Left lung (tissue), 10 donors: ENCODE results near the gene LNP1. TPM values are rescaled to one million over a fixed set of nuclear protein-coding genes. Genes with fewer than 3 reads are reported as not detected.

Source experiments
- ATAC-seq: fragments of 200-7000 bp; cut with Tn5 transposase; one replicate; pipeline ENCODE4 v1.9.1; 2020; ENCODE audit warnings: moderate library complexity
- DNase-seq, 4 donors: peaks; one replicate each; pipeline ENCODE4 v3.0.0-alpha.2; 2013 to 2020
- H3K27ac ChIP-seq, 2 donors: fragments of 200-600 bp; sonication (generic) in 1 of 2; one replicate each; pipeline versions ENCODE4 v1.5.0 to v1.8.0; 2020 to 2021
- H3K27me3 ChIP-seq, 2 donors: fragments of 200-600 bp; sonication (generic) in 1 of 2; one replicate each; pipeline versions ENCODE4 v1.5.0 to v1.8.0; 2020 to 2021
- H3K36me3 ChIP-seq, 2 donors: fragments of 200-600 bp; sonication (generic) in 1 of 2; one replicate each; pipeline versions ENCODE4 v1.5.0 to v1.8.0; 2020 to 2021
- H3K4me1 ChIP-seq, 2 donors: fragments of 200-600 bp; one replicate each; pipeline ENCODE4 v1.8.0; 2021
- H3K4me3 ChIP-seq, 2 donors: fragments of 200-600 bp; sonication (generic) in 1 of 2; one replicate each; pipeline versions ENCODE4 v1.5.0 to v1.8.0; 2020 to 2021; ENCODE audit warnings: mild to moderate bottlenecking in 1 of 2
- H3K9me3 ChIP-seq, 2 donors: fragments of 200-600 bp; sonication (generic) in 1 of 2; one replicate each; pipeline versions ENCODE4 v1.5.0 to v1.8.0; 2020 to 2021
- intact Hi-C, 2 donors: fragments of 100-400 bp; cut with DNase I; formaldehyde crosslinking; loops; one replicate each; pipeline versions ENCODE4 v1.11.2 to v1.14.2; 2022
- polyA plus RNA-seq, 6 donors: library from polyadenylated mRNA; unstranded; fragments of 120-200 nt; gene quantifications; one replicate each; pipeline ENCODE4 v1.2.1, GENCODE V29; 2013; ENCODE audit not compliant: insufficient read length in 6 of 6
- total RNA-seq, 2 donors: library from RNA; stranded (reverse); fragmentation: NEBNext Ultra II Directional; extraction: Animal tissue kit (Norgen Biotek cat#: 25700); gene quantifications; one replicate each; pipeline ENCODE4 v1.2.1, GENCODE V29; 2021
- TF ChIP-seq, protein P1 (sequence below), 2 donors: fragments of 200-600 bp; sonication (generic) in 1 of 2; IDR thresholded peaks; one replicate each; pipeline versions ENCODE4 v1.5.0 to v1.8.0; 2021; ENCODE audit warnings: antibody characterized with exemption in 2 of 2
- donor health status: DM: no; HTN: yes; CAD: no.
- donor health status: DM: no; HTN: no; CAD: no.

Gene LNP1
- total and polyA plus RNA-seq, 8 donors, result 1.4 to 13.0 (median 9.0) TPM

DNA sequence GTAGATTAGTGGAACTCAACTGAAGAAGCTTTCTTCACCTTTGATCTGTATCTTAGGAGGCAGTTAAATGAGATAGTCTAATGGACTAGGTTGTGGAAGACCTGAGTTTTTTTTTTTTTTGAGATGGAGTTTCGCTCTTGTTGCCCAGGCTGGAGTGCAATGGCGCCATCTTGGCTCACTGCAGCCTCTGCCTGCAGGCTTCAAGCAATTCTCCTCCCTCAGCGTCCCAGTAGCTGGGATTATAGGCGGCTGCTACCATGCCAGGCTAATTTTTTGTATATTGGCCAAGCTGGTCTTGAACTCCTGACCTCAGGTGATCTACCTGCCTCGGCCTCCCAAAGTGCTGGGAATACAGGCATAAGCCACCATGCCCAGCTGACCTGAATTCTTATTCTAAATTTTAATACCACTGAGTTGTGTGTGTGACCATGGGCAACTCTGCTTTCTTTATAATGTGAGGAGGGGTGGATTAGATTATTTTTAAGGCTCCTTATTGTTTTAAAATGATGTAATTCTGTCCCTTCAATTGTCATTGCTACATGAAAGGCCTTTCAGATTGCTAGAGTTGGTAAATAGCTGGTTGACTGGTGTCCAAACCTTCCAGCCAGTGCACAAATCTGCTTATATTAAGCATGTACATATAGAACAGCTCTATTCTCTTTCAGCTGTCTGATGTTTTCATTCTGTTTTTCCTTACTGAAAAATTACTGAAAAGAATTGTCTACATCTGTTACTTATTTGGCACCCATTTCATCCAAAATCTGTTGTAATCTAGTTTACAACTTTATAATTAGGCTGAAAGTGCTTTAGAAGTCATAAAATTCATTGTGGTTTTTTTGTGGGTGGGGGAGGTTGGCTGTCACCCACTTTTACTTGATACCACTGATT, 2.3 kb downstream of the LNP1 start:
- ATAC-seq, result no peak
- Histone ChIP-seq H3K36me3 (no peaks in the 10 kb centered on the region), H3K4me3 (peak overlapping the region in 1 of 2 donors; percentile 73)

DNA sequence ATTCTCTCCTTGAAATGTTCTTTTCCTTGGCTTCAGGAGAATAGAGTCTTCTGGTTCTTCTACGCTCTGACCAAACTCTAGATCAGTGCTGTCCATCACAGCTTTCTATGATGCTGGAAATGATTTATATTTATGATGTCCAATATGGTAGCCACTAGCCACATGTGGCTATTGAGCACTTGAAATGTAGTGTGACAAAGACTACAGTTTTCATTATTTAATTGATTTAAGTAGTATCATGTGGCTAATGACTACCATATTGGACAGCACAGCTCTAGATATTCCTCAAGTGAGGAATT, 2.9 kb downstream of the LNP1 start:
- peaks cover 0 to 12% of the 10 kb centered on the region in 2 donors for H3K9me3 ChIP-seq
- intact Hi-C loops, result no loop called here

More for the DNA sequence above, 2.3 kb downstream of the LNP1 start:
- no peak overlapping the region for H3K27ac ChIP-seq
- peak in 1 of 4 donors; percentile 29 for DNase-seq
- TF ChIP-seq, protein P1, sequence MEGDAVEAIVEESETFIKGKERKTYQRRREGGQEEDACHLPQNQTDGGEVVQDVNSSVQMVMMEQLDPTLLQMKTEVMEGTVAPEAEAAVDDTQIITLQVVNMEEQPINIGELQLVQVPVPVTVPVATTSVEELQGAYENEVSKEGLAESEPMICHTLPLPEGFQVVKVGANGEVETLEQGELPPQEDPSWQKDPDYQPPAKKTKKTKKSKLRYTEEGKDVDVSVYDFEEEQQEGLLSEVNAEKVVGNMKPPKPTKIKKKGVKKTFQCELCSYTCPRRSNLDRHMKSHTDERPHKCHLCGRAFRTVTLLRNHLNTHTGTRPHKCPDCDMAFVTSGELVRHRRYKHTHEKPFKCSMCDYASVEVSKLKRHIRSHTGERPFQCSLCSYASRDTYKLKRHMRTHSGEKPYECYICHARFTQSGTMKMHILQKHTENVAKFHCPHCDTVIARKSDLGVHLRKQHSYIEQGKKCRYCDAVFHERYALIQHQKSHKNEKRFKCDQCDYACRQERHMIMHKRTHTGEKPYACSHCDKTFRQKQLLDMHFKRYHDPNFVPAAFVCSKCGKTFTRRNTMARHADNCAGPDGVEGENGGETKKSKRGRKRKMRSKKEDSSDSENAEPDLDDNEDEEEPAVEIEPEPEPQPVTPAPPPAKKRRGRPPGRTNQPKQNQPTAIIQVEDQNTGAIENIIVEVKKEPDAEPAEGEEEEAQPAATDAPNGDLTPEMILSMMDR (IDR thresholded peaks at IDR 0.05), result no peak
- no peaks in the 10 kb centered on the region for H3K27me3 ChIP-seq
- peaks cover 13 to 28% of the 10 kb centered on the region in 2 donors for H3K4me1 ChIP-seq
- intact Hi-C loops, result no loop called here
- peaks cover 0 to 12% of the 10 kb centered on the region in 2 donors for H3K9me3 ChIP-seq

DNA sequence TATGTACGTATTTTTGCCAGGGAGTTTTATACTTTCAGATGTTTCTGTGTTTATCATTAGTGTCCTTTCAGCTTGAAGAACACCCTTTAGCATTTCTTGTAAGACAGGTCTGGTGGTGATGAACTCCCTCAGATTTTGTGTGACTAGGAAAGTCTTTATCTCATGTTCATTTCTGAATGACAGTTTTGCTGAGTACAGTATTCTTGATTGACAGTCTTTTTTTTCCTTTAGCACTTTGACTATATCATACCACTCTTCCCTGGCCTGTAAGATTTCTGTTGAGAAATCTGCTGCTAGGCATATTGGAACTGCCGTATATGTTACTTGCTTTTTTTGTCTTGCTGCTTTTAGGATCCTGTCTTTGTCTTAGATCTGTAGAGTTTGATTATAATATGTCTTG, 5.8 kb downstream of the LNP1 start:
- DNase-seq (no peak), ATAC-seq (no peak)

More for the DNA sequence above, 2.9 kb downstream of the LNP1 start:
- DNase-seq (no peak), ATAC-seq (no peak)
- Histone ChIP-seq H3K27ac (no peak overlapping the region), H3K36me3 (no peaks in the 10 kb centered on the region), H3K4me3 (no peak overlapping the region), H3K4me1 (peaks cover 7 to 23% of the 10 kb centered on the region in 2 donors), H3K27me3 (no peaks in the 10 kb centered on the region)
- TF ChIP-seq, protein P1 (IDR thresholded peaks at IDR 0.05), result no peak

DNA sequence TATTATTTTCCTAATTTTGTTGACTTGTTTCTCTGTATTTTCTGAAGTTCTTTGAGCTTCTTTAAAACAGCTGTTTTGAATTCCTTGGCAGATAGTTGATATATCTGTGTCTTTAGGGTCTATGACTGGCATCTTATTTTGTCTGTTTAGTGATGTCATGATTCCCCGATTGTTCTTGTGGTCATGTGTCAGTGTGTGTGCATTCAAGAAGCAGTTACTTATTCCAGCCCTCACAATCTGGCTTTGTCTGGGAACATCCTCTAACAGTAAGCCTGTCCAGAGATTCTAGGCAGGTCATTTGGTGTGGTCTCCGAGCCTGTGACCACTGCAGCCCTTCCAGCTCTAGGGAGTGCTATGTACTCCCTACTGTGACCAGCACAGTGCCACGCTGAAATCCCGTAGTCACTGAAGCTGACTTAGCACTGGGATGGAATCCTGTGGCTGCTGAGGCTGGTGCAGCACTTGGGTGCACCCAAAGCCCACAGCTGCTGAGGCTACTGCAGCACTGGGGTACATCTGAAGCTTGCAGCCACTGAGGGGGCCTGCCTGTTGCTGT, 6.7 kb downstream of the LNP1 start:
- H3K27ac ChIP-seq, result no peak overlapping the region
- intact Hi-C loops, result no loop called here
- peaks cover 0 to 12% of the 10 kb centered on the region in 2 donors for H3K9me3 ChIP-seq
- H3K4me1 ChIP-seq, result peaks cover 4 to 5% of the 10 kb centered on the region in 2 donors
- H3K4me3 ChIP-seq, result no peak overlapping the region
- no peaks in the 10 kb centered on the region for H3K36me3 ChIP-seq
- no peaks in the 10 kb centered on the region for H3K27me3 ChIP-seq
- DNase-seq, result no peak
- TF ChIP-seq, protein P1 (IDR thresholded peaks at IDR 0.05), result no peak
- no peak for ATAC-seq

More for the DNA sequence above, 5.8 kb downstream of the LNP1 start:
- H3K4me1 ChIP-seq, result peaks cover 5 to 13% of the 10 kb centered on the region in 2 donors
- TF ChIP-seq, protein P1 (IDR thresholded peaks at IDR 0.05), result no peak
- H3K4me3 ChIP-seq, result no peak overlapping the region
- no peak overlapping the region for H3K27ac ChIP-seq
- no peaks in the 10 kb centered on the region for H3K27me3 ChIP-seq
- intact Hi-C loops, result no loop called here
- no peaks in the 10 kb centered on the region for H3K36me3 ChIP-seq
- peaks cover 0 to 12% of the 10 kb centered on the region in 2 donors for H3K9me3 ChIP-seq
